Measurements from ENCODE around the gene TBC1D5.

TBC1D5 gene

GRCh38 chr3:17151598-17152373 lies 590.6 kb downstream of the TBC1D5 start:
- H3K36me3 ChIP-seq (ENCODE audit: insufficient read depth, low read length), result peaks cover 24% of the 10 kb centered on the region
- H3K4me1 ChIP-seq (ENCODE audit: insufficient read depth, low read length), result no peaks in the 10 kb centered on the region
- H3K27me3 ChIP-seq (ENCODE audit: control insufficient read depth in 1 of 2, insufficient read depth in 2 of 2, low read length in 2 of 2), result no peaks in the 10 kb centered on the region
- peaks cover 7% of the 10 kb centered on the region for H3K9me3 ChIP-seq (ENCODE audit: low read length)
- no peak overlapping the region for H3K4me3 ChIP-seq (ENCODE audit: low read depth in 1 of 2, low read length in 2 of 2)
- no peak overlapping the region for H3K27ac ChIP-seq (ENCODE audit: low read depth, low read length)
- no peak overlapping the region for H3K9ac ChIP-seq (ENCODE audit: low read length)

GRCh38 chr3:17149076-17149475 lies 593.4 kb downstream of the TBC1D5 start:
- H3K4me1 ChIP-seq (ENCODE audit: insufficient read depth, low read length), result no peaks in the 10 kb centered on the region
- peaks cover 7% of the 10 kb centered on the region for H3K9me3 ChIP-seq (ENCODE audit: low read length)
- H3K27me3 ChIP-seq (ENCODE audit: control insufficient read depth in 1 of 2, insufficient read depth in 2 of 2, low read length in 2 of 2), result no peaks in the 10 kb centered on the region
- no peak overlapping the region for H3K27ac ChIP-seq (ENCODE audit: low read depth, low read length)
- H3K4me3 ChIP-seq (ENCODE audit: low read depth in 1 of 2, low read length in 2 of 2), result no peak overlapping the region
- peaks cover 7% of the 10 kb centered on the region for H3K36me3 ChIP-seq (ENCODE audit: insufficient read depth, low read length)
- H3K9ac ChIP-seq (ENCODE audit: low read length), result no peak overlapping the region

- H3K36me3 ChIP-seq (ENCODE audit: insufficient read depth, low read length), result no peaks in the 10 kb centered on the region
- no peaks in the 10 kb centered on the region for H3K27me3 ChIP-seq (ENCODE audit: control insufficient read depth in 1 of 2, insufficient read depth in 2 of 2, low read length in 2 of 2)
- H3K9ac ChIP-seq (ENCODE audit: low read length), result no peak overlapping the region
- H3K4me3 ChIP-seq (ENCODE audit: low read depth in 1 of 2, low read length in 2 of 2), result no peak overlapping the region
- H3K27ac ChIP-seq (ENCODE audit: low read depth, low read length), result no peak overlapping the region
- no peaks in the 10 kb centered on the region for H3K9me3 ChIP-seq (ENCODE audit: low read length)
- H3K4me1 ChIP-seq (ENCODE audit: insufficient read depth, low read length), result no peaks in the 10 kb centered on the region
Observed at GRCh38 chr3:17144665-17144993, 597.8 kb downstream of the TBC1D5 start.

- Histone ChIP-seq H3K9me3 (ENCODE audit: low read length) (no peaks in the 10 kb centered on the region), H3K36me3 (ENCODE audit: insufficient read depth, low read length) (no peaks in the 10 kb centered on the region), H3K4me3 (ENCODE audit: low read depth in 1 of 2, low read length in 2 of 2) (no peak overlapping the region), H3K4me1 (ENCODE audit: insufficient read depth, low read length) (no peaks in the 10 kb centered on the region), H3K27me3 (ENCODE audit: control insufficient read depth in 1 of 2, insufficient read depth in 2 of 2, low read length in 2 of 2) (no peaks in the 10 kb centered on the region), H3K27ac (ENCODE audit: low read depth, low read length) (no peak overlapping the region), H3K9ac (ENCODE audit: low read length) (no peak overlapping the region)
Observed at GRCh38 chr3:17143893-17144664, 598.4 kb downstream of the TBC1D5 start.

GRCh38 chr3:17142516-17142915 lies 599.9 kb downstream of the TBC1D5 start:
- Histone ChIP-seq H3K9me3 (ENCODE audit: low read length) (no peaks in the 10 kb centered on the region), H3K9ac (ENCODE audit: low read length) (no peak overlapping the region), H3K4me3 (ENCODE audit: low read depth in 1 of 2, low read length in 2 of 2) (no peak overlapping the region), H3K4me1 (ENCODE audit: insufficient read depth, low read length) (no peaks in the 10 kb centered on the region), H3K27me3 (ENCODE audit: control insufficient read depth in 1 of 2, insufficient read depth in 2 of 2, low read length in 2 of 2) (no peaks in the 10 kb centered on the region), H3K36me3 (ENCODE audit: insufficient read depth, low read length) (no peaks in the 10 kb centered on the region), H3K27ac (ENCODE audit: low read depth, low read length) (no peak overlapping the region)

- no peaks in the 10 kb centered on the region for H3K27me3 ChIP-seq (ENCODE audit: control insufficient read depth in 1 of 2, insufficient read depth in 2 of 2, low read length in 2 of 2)
- H3K4me3 ChIP-seq (ENCODE audit: low read depth in 1 of 2, low read length in 2 of 2), result no peak overlapping the region
- H3K9ac ChIP-seq (ENCODE audit: low read length), result no peak overlapping the region
- no peak overlapping the region for H3K27ac ChIP-seq (ENCODE audit: low read depth, low read length)
- H3K4me1 ChIP-seq (ENCODE audit: insufficient read depth, low read length), result no peaks in the 10 kb centered on the region
- no peaks in the 10 kb centered on the region for H3K9me3 ChIP-seq (ENCODE audit: low read length)
- no peaks in the 10 kb centered on the region for H3K36me3 ChIP-seq (ENCODE audit: insufficient read depth, low read length)
Observed at GRCh38 chr3:17141699-17142098, 600.7 kb downstream of the TBC1D5 start.

- Histone ChIP-seq H3K9me3 (ENCODE audit: low read length) (no peaks in the 10 kb centered on the region), H3K4me3 (ENCODE audit: low read depth in 1 of 2, low read length in 2 of 2) (no peak overlapping the region), H3K27me3 (ENCODE audit: control insufficient read depth in 1 of 2, insufficient read depth in 2 of 2, low read length in 2 of 2) (no peaks in the 10 kb centered on the region), H3K9ac (ENCODE audit: low read length) (no peak overlapping the region), H3K4me1 (ENCODE audit: insufficient read depth, low read length) (no peaks in the 10 kb centered on the region), H3K36me3 (ENCODE audit: insufficient read depth, low read length) (no peaks in the 10 kb centered on the region), H3K27ac (ENCODE audit: low read depth, low read length) (no peak overlapping the region)
Observed at GRCh38 chr3:17140670-17141505, 601.5 kb downstream of the TBC1D5 start.

GRCh38 chr3:17138246-17139039 lies 604.0 kb downstream of the TBC1D5 start:
- no peak overlapping the region for H3K27ac ChIP-seq (ENCODE audit: low read depth, low read length)
- no peaks in the 10 kb centered on the region for H3K9me3 ChIP-seq (ENCODE audit: low read length)
- H3K27me3 ChIP-seq (ENCODE audit: control insufficient read depth in 1 of 2, insufficient read depth in 2 of 2, low read length in 2 of 2), result no peaks in the 10 kb centered on the region
- no peak overlapping the region for H3K4me3 ChIP-seq (ENCODE audit: low read depth in 1 of 2, low read length in 2 of 2)
- no peaks in the 10 kb centered on the region for H3K4me1 ChIP-seq (ENCODE audit: insufficient read depth, low read length)
- no peaks in the 10 kb centered on the region for H3K36me3 ChIP-seq (ENCODE audit: insufficient read depth, low read length)
- no peak overlapping the region for H3K9ac ChIP-seq (ENCODE audit: low read length)

- H3K4me3 ChIP-seq (ENCODE audit: low read depth in 1 of 2, low read length in 2 of 2), result no peak overlapping the region
- H3K27me3 ChIP-seq (ENCODE audit: control insufficient read depth in 1 of 2, insufficient read depth in 2 of 2, low read length in 2 of 2), result no peaks in the 10 kb centered on the region
- H3K36me3 ChIP-seq (ENCODE audit: insufficient read depth, low read length), result no peaks in the 10 kb centered on the region
- no peaks in the 10 kb centered on the region for H3K4me1 ChIP-seq (ENCODE audit: insufficient read depth, low read length)
- H3K27ac ChIP-seq (ENCODE audit: low read depth, low read length), result no peak overlapping the region
- H3K9me3 ChIP-seq (ENCODE audit: low read length), result no peaks in the 10 kb centered on the region
- H3K9ac ChIP-seq (ENCODE audit: low read length), result no peak overlapping the region
Observed at GRCh38 chr3:17137321-17137826, 605.1 kb downstream of the TBC1D5 start.

- no peak overlapping the region for H3K9ac ChIP-seq (ENCODE audit: low read length)
- no peaks in the 10 kb centered on the region for H3K27me3 ChIP-seq (ENCODE audit: control insufficient read depth in 1 of 2, insufficient read depth in 2 of 2, low read length in 2 of 2)
- H3K36me3 ChIP-seq (ENCODE audit: insufficient read depth, low read length), result no peaks in the 10 kb centered on the region
- H3K9me3 ChIP-seq (ENCODE audit: low read length), result no peaks in the 10 kb centered on the region
- no peaks in the 10 kb centered on the region for H3K4me1 ChIP-seq (ENCODE audit: insufficient read depth, low read length)
- H3K27ac ChIP-seq (ENCODE audit: low read depth, low read length), result no peak overlapping the region
- no peak overlapping the region for H3K4me3 ChIP-seq (ENCODE audit: low read depth in 1 of 2, low read length in 2 of 2)
Observed at GRCh38 chr3:17136136-17136721, 606.2 kb downstream of the TBC1D5 start.

All from muscle layer of colon (tissue), 2 donors.